CD4-positive, alpha-beta T cell treated with Interleukin-17A for 4 hours (primary cell): Measurements from ENCODE around the gene HCFC2.

Source experiments
- DNase-seq: peaks from one replicate; pipeline ENCODE4 v3.0.0-alpha.2; 2020; ENCODE audit warnings: mixed read lengths

The HCFC2 gene

DNA sequence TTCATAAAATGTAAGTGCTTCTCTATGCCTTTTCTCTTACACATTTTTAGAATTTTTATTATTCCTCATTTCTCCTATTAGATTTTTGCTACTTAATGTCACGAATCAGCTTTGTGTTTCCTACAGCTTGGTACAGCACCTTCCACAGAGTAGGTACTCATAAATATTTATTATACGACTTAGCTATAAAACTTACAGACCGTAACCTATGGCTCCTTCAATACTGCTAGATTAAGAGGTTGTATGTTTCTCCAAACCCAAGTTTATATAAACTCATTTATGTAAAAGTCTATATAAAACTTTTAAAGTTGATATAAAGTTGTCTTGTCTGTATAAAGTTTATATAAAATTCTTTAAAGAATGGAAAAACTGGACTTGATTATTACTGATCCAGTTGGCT lies 62.2 kb downstream of the HCFC2 start:
- DNase-seq = no peak

DNA sequence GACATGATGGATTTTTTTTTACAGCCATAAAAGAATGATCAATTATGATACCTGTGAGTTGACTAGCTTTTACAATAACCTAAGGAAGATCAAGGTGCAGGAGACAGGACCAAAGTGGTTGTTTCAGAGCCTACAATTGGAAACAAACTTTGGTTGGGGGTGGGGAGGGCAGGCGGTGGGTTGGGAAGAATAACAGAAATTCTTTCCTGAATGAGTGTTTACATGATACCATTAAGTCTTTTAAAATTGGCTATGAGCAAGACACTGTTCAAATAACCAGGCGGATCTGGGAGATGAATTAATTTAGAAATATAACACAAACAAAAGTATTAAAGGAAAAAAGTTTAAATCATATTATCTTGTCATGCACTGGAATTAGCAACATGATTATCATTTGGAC lies 66.4 kb downstream of the HCFC2 start:
- DNase-seq = no peak

DNA sequence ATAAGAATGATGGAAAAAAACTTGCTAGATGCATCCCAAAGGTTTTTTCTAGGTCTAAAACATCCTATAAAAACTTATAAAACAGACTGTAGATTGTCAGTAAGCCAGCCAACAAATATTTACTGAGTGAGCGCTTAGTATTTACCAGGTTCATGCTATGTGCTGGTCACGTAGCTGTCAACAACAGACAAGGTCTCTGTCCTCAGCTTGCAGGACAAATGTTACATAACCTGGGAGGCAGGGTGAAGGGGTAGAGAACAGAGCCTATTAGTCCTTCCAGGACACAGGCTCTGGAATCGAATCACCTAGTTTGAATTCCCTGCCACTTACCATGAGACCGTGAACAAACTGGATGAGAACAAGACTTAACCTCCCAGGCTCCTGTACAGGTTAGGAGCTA lies 67.3 kb downstream of the HCFC2 start:
- DNase-seq = no peak

DNA sequence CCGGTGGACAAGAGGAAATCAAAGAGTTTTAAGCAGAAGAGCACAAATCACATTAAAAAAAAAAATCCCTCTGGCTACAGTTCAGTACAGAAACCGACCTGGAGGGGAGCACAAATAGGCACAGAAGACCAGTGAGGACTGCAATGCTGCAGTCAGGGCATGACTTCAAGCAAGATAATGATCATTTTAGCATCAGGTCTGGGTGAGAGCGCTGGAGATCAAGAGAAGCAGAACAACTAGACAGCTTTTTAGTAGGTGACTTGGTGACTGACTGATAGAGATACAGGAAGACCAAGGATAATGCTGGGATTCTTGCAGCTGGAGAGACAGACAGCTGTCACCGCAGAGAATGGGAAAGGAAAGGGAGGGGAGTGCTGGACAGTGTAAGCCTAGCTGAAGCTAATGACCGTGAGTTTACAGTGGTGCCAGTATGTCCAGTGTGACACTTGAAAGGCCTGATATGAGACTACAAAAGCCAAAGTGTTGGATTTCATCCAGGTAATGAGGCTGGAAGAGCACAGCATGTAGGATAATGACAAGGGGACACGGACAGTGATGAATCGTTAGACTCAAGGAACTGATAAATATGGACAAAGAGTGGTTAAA lies 68.1 kb downstream of the HCFC2 start:
- no peak for DNase-seq

DNA sequence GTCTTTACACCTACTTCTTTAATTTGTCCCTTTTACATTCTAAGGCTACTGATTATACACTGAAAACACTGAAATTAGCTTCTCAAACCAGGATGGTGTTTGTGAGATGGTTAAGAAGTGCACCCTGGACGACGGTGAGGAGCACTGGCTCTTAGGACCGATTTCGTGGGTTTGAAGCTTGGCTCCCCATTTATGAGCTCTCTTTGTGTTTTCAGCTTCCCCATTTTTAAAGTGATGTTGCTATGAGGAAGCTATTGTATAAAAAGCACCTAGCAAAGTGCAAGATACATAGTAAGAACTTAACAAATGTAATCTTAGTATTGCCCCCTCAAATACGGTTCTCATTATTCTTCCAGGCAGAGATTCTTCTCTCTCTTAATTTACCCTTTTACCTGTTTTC lies 69.0 kb downstream of the HCFC2 start:
- DNase-seq = no peak

DNA sequence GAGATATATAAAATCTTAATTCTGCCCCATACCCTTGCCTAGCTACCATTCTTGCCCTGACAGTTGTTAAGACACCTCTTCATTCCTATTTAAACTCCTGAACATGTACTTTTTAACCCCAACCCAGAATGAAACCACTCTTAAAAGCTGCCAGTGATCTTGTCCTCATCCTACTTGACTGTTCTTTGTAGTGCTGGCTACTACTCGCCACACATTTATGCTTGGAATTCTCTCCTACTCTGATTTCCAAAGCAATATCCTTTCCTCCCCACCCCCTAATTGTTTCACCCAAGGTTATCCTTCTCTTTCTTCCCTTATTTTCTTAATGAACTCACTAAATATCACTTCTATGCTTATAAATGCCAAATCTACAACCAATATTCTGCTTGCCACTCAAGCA lies 69.5 kb downstream of the HCFC2 start:
- no peak for DNase-seq

DNA sequence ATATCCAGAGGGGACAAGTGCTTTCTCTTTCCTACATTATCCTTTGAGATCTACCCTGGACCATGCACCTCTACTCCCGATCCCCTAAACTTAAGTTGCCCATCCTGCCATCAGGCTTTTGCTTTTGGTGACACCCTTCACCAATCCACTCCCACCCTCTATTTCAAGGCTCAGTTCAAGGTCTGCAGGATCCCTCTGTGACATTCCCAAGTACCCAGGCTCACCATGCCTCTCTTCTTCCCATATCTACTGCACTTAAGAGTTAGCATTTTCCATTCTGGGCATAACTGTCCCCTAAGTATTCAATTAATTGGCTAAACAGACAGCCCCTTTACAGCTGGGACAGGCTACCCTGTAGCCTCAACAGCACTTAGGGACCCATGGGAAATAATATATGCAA lies 70.6 kb downstream of the HCFC2 start:
- DNase-seq = no peak

DNA sequence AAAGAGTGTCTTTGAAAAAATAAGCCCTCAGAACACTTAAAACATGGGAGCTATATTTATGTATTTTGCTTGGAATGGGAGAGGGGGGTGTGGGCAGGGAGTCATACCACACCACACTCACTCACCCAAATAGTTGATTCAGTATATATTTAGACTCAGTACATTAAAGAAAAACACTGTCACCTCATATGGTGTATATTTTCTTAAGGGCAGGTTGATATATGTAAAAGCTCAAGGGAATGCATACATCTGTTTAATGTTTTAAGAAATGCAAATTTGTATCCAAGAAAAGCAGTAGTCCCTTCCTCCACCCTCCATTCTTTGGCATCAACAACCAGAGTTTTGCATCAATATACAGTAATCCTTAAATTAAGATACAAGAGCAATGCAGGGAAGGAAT lies 72.2 kb downstream of the HCFC2 start:
- no peak for DNase-seq

DNA sequence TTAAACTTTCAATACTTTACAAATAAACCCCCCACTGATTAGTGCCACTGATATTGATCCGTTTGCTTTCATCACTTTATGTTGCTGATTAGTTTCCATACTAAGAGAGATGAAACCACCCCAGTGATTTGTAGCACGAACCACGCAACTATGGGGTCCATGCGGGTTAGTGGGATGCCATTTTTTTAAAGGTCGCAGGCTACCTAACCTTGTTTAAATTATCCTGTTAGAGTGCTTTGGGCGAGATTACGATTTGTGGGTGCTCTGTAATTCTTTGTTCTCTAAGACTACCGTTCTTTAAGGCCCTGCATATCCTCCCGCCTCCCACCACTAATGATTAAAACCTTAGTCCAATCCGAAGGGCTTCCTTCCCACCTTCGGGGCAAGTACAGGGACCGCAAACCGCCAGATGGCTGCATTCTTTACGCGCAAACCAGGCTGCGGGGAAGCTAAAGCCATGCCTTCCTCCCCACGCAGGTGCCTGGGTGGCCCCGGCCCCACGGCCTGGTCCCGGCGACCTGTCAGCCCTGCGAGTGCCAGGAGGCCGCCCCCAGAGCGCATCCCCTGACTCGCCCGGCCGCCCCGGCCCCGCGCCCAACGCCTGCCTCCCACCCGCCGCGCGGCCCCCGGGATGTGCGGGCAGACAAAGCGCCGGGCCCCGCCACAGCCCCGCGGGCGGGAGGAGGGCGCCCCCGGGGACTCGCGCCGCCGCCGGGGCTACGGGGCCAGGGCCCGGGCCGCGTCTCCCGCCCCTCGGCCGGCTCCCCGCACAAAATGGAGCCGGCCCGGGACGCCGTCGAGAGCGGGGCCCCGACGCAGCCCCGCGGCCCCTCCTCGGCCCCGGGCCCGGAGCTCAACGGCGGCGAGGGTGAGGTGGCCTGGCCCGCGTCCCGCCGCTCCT lies 72.9 kb downstream of the HCFC2 start:
- peak; percentile 49 for DNase-seq

DNA sequence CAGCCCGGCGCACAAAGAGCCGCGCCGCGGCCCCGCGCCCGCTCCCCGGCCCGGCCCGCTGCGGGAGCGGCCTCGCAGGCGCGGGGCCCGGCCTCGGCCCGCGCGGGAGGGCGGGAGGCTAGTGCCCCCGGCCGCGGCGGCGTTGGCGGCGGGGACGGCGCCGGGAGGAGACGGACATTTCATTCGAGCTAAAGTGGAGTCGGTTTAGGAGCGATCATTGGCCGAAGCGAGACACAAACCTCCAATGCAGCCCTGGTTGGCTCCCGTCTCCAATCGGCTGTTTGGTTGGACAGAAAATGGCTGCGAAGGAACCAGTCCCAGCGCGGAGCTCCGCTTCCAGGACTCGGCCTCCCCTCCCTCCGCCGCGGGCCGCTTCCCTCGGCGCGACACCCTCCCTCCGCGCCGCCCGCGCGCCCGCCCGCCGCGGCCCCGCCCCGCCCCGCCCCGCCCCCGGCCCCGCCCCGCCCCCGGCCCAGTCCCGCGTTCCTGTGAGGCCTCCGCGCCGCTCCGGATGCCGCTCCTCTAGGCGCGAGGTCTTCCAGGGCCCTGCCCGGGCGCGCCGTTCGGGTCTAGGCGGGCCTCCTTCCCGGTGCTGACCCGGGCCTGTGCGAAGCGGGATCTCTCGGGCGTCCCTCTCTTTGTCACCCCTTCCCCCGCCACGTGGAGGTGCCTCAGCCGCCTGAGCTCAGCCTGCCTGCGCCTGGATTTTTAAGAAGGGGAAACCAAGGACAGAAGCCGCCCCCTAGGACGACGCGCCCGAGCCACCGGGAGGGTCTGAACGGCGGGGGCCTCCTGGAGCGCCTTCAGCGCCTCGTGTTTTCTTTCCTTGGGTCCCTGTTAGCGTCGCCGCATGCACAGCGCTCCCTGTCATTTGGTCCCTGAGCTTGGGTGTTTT lies 73.8 kb downstream of the HCFC2 start, which contains the start of gene NFYB:
NFYB (minus strand) TSS at position 309 of the 895 bp plus-strand sequence. CDS start 2,757 bp downstream, outside the sequence.
- peak; percentile 91 for DNase-seq

DNA sequence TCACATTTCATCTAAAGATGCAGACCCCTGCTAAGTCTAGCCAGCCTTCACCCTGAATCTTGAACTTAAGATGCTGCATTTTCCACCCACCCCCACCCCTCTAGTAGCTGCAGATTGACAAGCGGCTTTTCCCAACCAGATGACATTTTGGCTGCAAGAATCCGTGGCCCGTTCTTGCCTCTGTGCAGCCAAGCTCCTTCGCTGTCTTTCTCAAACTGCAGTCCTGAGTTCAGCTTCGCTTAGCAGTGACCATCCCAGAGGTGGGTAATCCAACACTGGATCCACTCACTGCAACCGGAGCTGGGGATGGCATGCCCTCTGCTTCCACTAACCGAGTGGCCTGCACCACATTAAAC lies 74.4 kb downstream of the HCFC2 start:
- no peak for DNase-seq

DNA sequence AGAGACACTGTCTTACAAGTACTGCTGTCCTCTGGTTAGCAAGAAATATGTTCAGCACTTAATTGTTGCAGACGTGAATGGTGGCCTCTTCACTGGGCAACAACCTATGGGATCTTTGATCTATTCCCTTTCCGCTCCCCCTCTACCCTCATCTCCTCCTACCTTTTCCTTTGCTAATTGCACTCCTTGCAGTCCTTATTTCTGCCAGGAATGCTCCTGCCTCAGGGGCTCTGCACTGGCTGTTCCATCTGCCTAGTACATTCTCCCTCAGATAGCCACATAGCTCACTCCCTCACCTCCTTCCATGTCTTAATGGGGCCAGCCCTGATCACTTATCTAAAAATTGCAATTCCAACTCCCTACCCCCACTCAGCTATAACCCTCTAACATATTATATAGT lies 78.2 kb downstream of the HCFC2 start:
- DNase-seq = no peak

DNA sequence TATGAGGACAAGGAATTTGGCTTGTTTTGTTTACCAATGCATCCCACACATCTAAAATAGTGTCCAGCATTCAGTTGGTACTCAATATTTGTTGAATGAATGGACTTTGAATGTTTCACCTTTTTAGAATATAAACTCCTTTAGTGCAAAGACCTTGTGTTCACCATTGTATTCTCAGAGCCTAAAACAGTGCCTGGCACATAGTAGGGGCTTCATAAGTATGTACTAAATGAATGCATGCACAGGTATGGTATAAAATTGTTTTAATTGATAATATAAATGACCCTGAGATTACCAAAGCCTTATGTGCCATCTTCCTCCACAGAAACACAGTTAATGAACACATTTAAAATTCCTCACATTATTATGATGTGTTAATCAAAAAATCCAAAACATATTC lies 78.7 kb downstream of the HCFC2 start:
- no peak for DNase-seq

DNA sequence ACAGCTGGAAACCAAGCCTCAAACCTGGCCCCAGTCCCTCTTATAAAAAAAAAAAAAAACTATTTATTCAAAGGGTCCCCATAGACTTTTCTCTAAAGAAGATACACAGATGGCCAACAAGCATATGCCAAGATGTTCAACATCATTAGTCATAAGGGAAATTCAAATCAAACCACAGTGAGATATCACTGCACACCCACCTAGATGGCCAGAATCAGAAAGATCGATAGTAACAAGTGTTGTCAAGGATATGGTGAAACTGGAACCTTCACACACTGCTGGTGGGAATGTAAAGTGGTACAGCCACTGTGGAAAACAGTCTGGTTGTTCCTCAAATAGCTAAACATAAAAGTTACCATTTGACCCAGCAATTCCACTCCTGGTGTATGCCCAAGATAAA lies 79.6 kb downstream of the HCFC2 start:
- DNase-seq = no peak

DNA sequence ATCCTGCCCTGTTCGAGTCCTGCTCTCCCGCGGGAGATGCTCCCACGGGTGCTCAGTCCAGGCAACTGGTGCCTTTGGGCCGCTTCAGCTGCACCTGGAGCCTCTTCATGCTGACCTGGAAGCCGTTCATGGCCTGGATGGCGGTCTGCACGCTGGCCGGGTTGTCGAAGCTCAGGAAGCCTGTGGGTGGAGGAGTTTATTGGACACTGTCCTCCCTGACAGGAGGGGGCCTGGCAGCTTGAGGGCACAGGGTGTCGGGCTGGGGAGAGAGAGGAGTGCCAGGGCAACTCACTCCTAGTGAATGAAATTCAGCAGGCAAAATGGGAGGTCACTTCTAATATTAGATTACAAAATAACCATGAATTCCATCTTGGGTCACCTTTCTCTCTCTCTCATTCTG lies 83.0 kb downstream of the HCFC2 start:
- DNase-seq = no peak

DNA sequence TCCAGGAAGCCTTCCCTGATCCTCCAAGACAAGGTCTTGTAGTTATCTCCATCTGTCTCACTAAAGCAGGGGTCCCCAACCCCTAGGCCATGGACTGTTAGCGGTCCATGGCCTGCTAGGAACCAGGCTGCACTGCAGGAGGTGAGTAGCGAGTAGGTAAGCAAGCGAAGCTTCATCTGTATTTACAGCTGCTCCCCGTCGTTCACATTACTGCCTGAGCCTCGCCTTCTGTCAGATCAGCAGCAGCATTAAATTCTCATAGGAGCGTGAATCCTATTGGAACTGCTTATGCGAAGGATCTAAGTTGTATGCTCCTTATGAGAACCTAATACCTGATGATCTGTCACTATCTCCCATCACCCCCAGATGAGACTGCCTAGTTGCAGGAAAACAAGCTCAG lies 86.1 kb downstream of the HCFC2 start:
- DNase-seq = no peak

DNA sequence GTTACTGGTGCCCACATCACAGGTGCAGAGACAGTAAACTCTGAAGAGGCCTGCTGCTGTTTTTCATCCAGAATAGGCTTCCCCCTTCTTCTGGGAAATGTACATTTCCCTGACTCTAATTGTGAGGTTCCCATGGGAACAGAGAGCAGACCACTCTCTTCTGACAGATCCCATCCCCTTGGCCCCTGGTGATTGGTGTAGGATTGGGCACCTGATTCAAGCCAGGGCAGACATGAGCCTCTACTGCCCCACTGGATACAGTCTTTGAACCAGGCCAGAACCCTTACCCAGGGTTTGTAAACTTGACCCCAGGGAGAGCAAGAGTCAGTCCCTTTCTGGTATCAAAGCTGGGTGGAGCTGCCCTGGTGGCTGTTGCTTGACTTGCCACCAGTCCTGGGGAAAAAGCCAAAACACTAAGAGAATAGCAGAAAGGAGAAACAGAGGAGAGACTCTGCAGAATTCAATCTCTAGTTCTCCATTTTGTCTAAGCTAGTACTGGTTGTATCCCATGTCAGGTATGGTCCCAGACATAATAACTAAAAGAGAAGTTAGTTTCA lies 88.4 kb downstream of the HCFC2 start:
- no peak for DNase-seq

DNA sequence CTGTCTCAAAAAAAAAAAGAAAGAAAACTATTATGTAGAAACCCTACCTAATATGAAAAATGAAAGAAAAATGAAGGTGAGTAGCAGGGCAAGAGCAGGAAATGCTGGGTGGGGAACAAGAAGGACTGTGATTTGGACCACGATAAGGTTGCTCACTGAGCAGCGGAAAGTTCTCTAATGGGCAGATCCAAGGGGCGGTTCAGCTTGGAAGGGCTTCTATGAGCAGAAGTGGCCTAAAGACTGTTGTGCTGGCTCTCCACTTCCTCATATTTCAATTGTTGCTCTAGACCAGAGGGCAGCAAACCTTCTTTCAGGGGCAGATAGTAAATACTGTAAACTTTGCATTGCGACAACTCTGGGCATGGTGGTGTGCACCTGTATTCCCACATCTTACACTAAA lies 90.0 kb downstream of the HCFC2 start:
- no peak for DNase-seq

DNA sequence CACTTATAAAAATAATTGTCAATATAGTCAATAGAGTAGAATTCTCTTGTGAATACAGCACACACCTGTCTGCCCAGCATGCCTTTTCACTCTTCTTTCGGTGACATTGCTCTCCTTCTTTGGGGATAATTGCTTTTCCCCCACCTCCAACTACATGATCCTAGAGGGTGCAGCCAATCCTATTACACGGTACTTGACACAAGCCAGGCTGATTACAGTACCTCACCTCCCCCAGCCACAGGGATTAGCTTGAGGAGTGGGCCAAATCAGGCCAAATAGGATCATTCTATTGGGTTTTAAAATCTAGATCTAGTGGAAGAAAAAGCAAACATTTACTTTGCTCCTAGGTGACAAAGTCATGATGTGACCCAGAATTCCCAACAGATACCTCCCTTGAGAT lies 90.5 kb downstream of the HCFC2 start:
- no peak for DNase-seq
